ACC112 (cell line): ENCODE measurements around the gene BAIAP2L2.

Experiments used
- H2AFZ ChIP-seq: fragments of 200-600 bp; sonication (generic); one replicate; pipeline ENCODE4 v1.6.0; 2017; ENCODE audit warnings: antibody characterized with exemption, low read length; ENCODE audit not compliant: unreplicated experiment
- H3K27ac ChIP-seq: fragments of 200-600 bp; sonication (generic); 2 replicates; pipeline ENCODE4 v1.5.1; 2014; ENCODE audit warnings: low read depth, mild to moderate bottlenecking, antibody characterized with exemption, low read length, moderate library complexity
- H3K27me3 ChIP-seq: fragments of 200-600 bp; sonication (generic); 2 replicates; pipeline ENCODE4 v1.6.1; 2014; ENCODE audit warnings: mild to moderate bottlenecking, antibody characterized with exemption, low read length, moderate library complexity, mixed read lengths; ENCODE audit not compliant: insufficient read depth
- H3K36me3 ChIP-seq: fragments of 200-600 bp; sonication (generic); 2 replicates; pipeline ENCODE4 v1.6.1; 2016; ENCODE audit warnings: mild to moderate bottlenecking, antibody characterized with exemption, low read length, moderate library complexity, mixed read lengths; ENCODE audit not compliant: insufficient read depth
- H3K4me1 ChIP-seq: fragments of 200-600 bp; sonication (generic); one replicate; pipeline ENCODE4 v1.6.1; 2016; ENCODE audit warnings: low read length, mixed read lengths; ENCODE audit not compliant: insufficient read depth, unreplicated experiment, control insufficient read depth
- H3K4me3 ChIP-seq: fragments of 200-600 bp; sonication (generic); 2 replicates; pipeline ENCODE4 v1.5.1; 2014; ENCODE audit warnings: mild to moderate bottlenecking, low read depth, low read length
- H3K79me2 ChIP-seq: fragments of 200-600 bp; sonication (generic); one replicate; pipeline ENCODE4 v1.6.0; 2016; ENCODE audit warnings: low read length; ENCODE audit not compliant: control insufficient read depth, unreplicated experiment, insufficient read depth

BAIAP2L2 gene

DNA sequence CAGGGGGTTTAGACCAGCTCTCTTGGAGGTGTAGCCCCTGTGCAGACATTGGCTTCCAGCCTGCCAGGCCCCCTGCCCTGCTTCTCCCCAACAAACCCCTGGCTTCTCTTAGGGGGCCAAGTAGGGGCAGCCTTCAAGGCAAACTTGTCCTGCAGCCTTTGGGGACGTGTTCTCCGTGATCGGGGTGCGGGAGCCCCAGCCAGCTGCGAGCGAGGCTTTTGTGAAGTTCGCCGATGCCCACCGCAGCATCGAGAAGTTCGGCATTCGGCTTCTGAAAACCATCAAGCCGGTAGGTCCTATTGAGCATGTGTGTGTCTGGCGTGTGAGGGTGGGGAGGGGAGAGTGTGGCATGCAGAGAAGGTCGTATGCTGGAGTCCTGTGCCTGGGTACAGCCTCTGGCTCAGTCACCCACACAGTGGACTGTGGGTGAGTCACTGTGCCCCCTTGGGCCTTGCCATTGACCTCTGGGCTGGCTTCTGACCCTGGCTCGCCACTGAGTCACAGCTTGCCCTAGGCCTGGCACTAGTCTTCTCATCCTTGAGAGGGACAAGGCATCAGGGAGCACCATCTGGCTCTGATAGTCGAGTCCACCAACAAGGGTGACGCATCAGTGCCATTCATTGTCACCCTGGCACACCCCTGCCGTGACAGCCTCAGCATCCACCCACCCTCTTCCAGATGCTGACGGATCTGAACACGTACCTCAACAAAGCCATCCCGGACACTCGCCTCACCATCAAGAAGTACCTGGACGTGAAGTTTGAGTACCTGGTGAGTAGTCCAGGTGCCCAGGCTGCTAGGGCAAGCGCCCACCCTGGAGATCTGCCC lies 37.9 kb downstream of the BAIAP2L2 start:
- Histone ChIP-seq H3K27ac (no peak overlapping the region), H3K4me3 (no peak overlapping the region), H2AFZ (no peak overlapping the region), H3K36me3 (no peaks in the 10 kb centered on the region), H3K4me1 (no peaks in the 10 kb centered on the region), H3K79me2 (no peaks in the 10 kb centered on the region), H3K27me3 (no peaks in the 10 kb centered on the region)

DNA sequence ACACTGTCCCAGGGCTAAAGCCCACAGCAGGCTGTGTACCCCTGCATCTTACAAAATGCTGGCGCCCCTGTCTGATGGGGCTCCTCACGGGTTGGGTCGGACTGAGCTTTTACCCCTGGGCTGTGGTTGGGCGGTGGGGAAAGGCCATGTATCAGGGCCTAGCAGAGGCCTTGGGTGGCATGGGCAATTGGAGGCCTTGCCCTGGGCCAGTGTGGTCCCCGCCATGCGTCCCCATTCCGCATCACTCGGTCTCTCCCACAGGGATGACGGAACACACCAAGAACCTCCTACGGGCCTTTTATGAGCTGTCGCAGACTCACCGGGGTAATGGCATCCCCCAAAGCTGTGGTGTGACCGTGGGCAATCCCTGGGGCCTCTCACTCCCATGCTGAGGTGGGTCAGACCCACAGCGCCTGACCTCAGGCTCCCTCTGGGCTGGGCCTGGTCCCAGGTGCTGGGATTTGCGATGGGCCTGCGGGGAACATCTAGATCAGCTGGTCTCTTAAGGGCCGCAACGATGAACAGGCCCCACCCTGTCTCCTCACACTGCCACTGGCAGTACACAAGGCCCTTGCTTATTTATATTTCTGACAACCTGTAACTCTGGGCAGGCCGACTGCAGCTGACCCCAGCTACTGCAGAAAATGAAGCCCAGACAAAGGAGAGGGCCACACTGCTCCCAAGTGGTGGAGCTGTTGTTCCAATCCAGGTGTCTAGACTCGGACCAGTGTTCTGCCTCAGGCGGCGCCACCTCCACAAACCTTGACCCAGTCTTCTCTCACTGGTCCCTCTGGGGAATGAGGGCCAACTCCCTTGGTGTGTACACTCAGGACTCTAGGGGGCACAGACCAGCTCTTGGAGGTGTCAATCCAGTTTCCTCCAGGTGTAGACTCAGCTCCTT lies 38.8 kb downstream of the BAIAP2L2 start:
- no peaks in the 10 kb centered on the region for H3K36me3 ChIP-seq
- no peak overlapping the region for H2AFZ ChIP-seq
- H3K79me2 ChIP-seq, result no peaks in the 10 kb centered on the region
- H3K4me3 ChIP-seq, result no peak overlapping the region
- H3K27ac ChIP-seq, result no peak overlapping the region
- H3K27me3 ChIP-seq, result no peaks in the 10 kb centered on the region
- H3K4me1 ChIP-seq, result no peaks in the 10 kb centered on the region

DNA sequence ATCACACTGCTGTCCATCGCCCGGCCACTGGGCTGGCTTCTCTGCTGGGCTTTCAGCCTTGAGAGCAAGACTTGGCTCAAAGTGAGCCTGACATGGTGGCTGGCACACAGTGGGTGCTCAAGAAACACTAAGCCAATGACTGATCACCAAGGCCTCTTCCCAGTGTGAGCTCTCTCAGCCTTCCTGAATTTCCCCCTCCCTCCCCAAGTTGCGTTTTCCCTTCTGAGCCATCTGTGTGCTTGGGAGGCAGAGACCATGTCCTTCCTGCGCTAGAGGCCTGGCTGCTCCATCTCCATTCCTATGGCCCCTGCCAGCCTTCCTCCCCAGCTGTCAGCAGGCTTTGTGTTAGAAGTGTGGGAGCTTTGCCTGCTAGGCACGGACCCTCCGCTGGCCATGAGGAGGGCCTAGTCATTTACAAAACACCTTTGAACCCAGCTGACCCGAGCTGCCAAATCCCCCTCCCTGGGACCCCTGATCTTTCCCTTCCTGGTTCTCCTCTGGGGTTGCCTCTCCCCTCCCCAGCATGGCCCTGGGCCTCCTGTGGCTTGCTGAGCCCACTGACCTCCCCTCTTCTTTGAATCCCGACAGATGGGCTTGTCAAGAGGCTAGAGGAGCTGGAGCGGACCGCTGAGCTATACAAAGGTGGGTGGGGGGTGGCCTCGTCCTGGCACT lies 40.1 kb downstream of the BAIAP2L2 start:
- Histone ChIP-seq H3K79me2 (no peaks in the 10 kb centered on the region), H3K27me3 (no peaks in the 10 kb centered on the region), H3K4me3 (no peak overlapping the region), H3K36me3 (no peaks in the 10 kb centered on the region), H3K4me1 (no peaks in the 10 kb centered on the region), H3K27ac (no peak overlapping the region), H2AFZ (no peak overlapping the region)

DNA sequence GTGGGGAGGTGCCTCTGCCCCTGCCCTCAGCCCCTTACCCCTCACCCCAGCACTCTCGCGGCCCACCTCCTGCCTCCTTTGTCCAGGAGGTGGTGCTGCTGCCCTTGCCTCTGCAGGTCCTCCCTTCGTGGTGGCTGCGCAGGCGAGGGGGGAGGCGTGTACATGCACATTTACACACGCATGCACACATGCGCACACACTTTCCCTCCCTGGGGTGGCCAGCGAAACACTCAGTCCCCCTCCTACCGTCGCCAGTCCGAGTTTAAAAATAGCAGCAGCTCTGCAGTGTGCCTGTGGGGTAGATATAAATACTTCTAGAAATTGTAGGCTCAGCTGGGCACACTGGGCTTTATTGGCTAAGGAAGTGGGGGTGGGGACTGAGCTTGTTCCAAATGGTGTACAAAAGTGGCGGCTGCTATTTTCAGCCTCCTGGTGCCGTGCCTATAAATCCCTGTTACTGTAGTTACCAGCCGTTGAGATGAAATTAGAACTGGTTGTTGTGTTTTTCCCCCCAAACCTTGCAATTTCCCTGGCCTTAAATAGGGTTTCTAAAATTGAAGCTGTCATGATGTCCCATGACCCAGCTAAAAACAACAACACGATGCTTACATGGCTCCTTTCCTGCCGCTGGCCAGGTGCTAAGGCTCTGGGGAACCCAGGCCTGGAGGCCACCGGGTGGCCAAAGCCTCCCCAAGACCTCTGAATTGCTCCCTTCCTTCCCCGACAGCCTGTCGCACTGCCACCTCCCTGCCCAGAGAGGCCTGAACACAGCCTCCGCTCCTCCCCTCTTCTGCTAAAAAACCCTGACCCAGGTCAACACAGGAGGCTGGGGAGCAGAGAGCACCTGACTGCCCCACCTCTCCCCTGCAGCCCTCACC lies 40.9 kb downstream of the BAIAP2L2 start:
- H3K4me1 ChIP-seq, result no peaks in the 10 kb centered on the region

DNA sequence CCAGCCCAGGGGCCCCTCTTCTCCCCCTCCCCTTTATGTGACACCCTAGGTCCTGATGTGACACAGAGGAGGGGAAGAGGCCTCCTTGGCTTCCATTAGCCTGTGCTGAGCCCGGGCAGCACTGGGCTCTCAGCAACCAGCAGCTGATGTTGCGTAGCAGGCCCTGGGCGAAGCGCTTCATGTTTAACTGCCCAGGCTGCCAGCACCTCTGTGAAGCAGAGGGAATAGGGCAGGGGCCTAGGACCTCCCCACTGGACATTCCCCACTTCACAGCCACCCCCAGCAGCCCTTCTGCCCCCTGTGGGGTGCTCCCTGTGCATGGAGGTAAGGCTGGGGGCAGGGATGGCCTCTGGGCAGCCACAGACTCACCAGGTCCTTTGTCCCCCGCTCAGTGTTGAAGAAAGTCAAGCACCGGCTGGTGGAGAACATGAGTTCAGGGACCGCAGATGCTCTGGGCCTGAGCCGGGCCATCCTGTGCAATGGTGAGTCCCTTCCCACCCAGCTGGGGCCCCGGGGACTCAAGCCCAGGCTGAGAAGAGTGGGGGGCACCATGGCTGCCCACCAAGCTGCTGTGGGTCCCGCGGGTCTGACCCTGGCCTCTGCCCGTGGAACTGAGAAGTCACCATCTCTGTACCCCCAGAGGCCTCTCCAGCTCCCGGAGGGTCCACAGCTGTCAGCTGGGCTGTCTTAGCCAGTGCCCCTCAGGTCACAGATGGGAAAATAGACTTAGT lies 41.7 kb downstream of the BAIAP2L2 start:
- Histone ChIP-seq H3K36me3 (no peaks in the 10 kb centered on the region), H3K4me3 (no peak overlapping the region), H2AFZ (no peak overlapping the region), H3K4me1 (no peaks in the 10 kb centered on the region), H3K79me2 (no peaks in the 10 kb centered on the region), H3K27ac (no peak overlapping the region), H3K27me3 (no peaks in the 10 kb centered on the region)

More for the DNA sequence above, 40.9 kb downstream of the BAIAP2L2 start:
- H3K27ac ChIP-seq, result no peak overlapping the region
- no peak overlapping the region for H2AFZ ChIP-seq
- H3K79me2 ChIP-seq, result no peaks in the 10 kb centered on the region
- H3K27me3 ChIP-seq, result no peaks in the 10 kb centered on the region
- no peaks in the 10 kb centered on the region for H3K36me3 ChIP-seq
- no peak overlapping the region for H3K4me3 ChIP-seq

DNA sequence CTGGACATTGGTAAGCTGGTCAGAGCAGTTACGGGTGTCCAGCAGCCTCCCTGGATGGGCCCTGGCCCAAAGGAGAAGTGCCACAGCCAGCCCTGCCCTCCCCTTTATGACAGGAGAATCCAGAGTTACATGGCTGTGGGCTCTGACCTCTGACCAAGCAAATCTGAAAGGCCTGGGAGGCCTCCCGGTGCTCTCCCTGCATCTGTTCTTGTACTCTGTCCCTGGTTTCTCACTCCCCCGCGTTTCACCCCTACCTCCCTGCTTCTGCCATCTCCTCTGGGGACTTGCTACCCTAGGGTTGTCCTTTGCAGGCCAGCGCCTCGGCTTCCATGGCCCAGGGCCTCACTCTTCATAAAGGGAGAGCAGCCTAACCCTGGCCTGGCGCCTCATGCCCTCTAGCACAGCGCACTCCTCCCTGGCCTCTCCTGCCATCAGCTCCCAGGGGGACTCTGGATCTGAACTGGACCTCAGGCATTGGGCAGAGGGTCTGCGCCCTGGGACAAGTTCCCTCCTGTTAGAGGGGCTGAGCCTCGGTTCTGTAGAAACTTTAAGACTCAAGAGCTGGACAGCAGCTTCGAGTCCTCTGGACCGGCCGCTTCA lies 42.6 kb downstream of the BAIAP2L2 start:
- Histone ChIP-seq H3K4me1 (no peaks in the 10 kb centered on the region), H3K27ac (no peak overlapping the region), H3K36me3 (no peaks in the 10 kb centered on the region), H3K79me2 (no peaks in the 10 kb centered on the region), H3K4me3 (no peak overlapping the region), H3K27me3 (no peaks in the 10 kb centered on the region), H2AFZ (no peak overlapping the region)

DNA sequence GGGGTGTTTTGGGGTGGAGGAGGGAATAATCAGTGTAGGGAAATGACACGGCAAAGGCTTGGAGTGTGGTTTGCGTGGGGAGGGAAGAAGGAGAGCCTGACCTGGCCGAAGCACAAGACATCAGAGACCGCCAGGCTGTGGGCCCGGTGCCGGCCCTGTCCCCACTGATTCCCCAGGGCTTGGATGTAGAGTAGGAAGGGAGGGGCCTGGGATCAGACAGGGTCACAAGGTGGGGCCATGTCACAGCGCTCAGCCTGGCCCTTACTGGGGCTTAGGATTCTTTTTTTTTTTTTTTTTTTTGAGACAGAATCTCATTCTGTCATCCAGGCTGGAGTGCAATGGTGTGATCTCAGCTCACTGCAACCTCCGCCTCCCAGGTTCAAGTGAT lies 43.5 kb downstream of the BAIAP2L2 start:
- no peaks in the 10 kb centered on the region for H3K27me3 ChIP-seq
- H3K79me2 ChIP-seq, result no peaks in the 10 kb centered on the region
- no peak overlapping the region for H2AFZ ChIP-seq
- no peaks in the 10 kb centered on the region for H3K36me3 ChIP-seq
- no peak overlapping the region for H3K4me3 ChIP-seq
- no peaks in the 10 kb centered on the region for H3K4me1 ChIP-seq
- H3K27ac ChIP-seq, result no peak overlapping the region

DNA sequence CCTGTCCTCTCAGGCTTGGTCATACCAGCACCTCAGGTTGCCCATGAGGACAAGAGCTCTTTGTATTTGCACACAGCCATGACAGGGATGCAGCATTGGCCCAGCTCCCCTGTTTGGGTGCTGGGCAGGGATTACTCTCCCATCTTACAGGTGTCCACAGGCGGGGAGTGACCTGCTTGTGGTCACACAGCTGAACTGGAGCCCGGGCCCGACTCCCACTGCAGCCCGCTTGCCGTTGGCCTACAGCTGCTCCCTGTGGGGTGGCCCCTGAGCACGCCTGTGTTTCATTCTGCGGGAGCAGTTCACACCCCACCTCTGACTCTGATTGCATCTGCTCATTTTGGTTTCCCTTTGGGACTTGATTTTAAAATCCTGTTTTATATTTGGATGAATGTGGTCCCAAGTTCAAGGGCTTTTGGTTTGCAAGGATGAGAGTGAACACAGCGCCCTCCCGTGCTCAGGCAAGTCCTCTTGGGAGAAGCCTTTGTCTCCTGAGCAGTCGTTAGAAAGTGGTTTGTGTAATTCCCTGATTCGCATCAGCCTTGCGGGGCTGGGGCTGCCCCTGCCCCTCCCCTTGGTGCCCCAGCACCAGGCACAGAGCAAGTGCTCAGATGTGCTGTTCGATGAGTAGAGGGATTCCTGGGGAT lies 44.0 kb downstream of the BAIAP2L2 start:
- H3K4me1 ChIP-seq, result no peaks in the 10 kb centered on the region
- H3K4me3 ChIP-seq, result no peak overlapping the region
- no peak overlapping the region for H3K27ac ChIP-seq
- no peaks in the 10 kb centered on the region for H3K27me3 ChIP-seq
- H3K79me2 ChIP-seq, result no peaks in the 10 kb centered on the region
- no peaks in the 10 kb centered on the region for H3K36me3 ChIP-seq
- no peak overlapping the region for H2AFZ ChIP-seq

DNA sequence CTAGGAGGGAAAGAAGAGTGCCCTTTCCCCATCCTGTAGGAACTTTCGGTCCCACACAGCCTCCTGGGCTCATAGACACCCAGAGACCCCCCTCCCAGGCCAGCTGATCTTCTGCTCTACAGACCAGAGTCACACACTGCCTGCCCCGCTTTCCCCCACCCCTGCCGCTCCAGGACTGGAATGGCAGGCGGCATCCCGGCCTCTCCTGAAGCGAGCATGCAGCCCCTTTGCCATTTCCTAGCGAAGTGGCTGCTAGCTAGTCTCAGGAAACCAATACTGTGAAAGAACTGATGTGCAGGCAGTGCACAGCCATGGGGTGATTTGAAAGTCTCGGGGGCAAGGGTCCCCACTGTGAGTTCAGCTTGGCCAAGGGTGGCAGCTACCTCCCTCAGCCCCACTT lies 44.9 kb downstream of the BAIAP2L2 start:
- no peak overlapping the region for H3K4me3 ChIP-seq
- no peaks in the 10 kb centered on the region for H3K79me2 ChIP-seq
- no peak overlapping the region for H2AFZ ChIP-seq
- H3K36me3 ChIP-seq, result no peaks in the 10 kb centered on the region
- no peak overlapping the region for H3K27ac ChIP-seq
- no peaks in the 10 kb centered on the region for H3K27me3 ChIP-seq
- H3K4me1 ChIP-seq, result no peaks in the 10 kb centered on the region
